NCI-H2227 treated with DMSO at 0.1 percent for 48 hours (cell line): ENCODE data around the gene NUAK2.

ENCODE experiments used
- DNase-seq: peaks from one replicate; lab custom pipeline; 2025; lab: John Stamatoyannopoulos, UW

The NUAK2 gene

DNA sequence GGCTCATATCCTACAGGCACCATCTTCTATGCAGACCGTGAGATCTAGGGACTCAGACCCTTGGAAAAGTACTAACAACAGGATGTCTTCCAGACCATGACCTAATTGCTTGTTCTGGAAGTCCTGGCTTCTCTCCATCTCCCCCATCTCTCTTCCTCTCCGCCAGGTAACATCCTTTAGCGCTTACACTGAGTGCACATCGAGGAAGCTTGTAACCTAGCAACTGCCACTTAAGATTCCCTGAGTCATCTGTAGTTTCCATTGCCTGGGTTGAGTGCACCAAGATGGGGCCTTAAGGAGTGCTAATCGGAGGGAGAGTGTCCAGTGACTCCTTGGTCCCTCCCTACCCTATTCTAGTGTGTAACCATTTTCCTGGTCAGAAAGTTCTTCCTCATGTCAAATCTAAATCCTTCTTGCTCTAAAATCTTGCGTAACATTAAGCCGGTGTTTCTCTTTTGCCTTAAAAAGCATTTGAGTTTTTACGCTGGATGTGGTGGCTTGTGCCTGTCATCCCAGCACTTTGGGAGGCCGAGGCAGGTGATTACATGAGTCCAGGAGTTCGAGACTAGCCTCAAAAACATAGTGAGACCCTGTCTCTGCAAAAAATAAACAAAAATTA, 25.5 kb upstream of the NUAK2 start:
- DNase-seq = peak; percentile 62

- no peak for DNase-seq
Observed at GRCh38 chr1:205345761-205346160, 24.2 kb upstream of the NUAK2 start.

GRCh38 chr1:205344066-205344928, 22.8 kb upstream of the NUAK2 start:
- DNase-seq = peak; percentile 39

- DNase-seq = peak; percentile 41
Observed at GRCh38 chr1:205343431-205344065, 22.0 kb upstream of the NUAK2 start.

GRCh38 chr1:205342986-205343385, 21.4 kb upstream of the NUAK2 start:
- DNase-seq = no peak

DNA sequence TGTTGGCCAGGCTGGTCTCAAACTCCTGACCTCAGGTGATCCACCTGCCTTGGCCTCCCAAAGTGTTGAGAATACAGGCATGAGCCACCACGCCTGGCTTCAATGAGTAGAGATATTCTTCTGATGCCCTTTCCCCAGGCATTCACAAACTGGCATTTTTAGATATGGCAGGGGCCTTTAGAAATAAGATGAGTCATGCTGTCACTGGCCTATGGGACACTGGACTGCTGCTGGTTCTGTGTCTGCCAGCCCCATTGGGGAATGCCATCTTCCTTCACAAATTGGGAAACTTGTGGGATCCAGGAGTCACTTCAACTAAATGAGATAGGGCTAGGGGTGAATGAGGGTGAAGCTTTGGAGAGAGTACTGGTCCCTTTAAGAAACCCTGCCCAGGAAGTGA, 19.1 kb upstream of the NUAK2 start:
- no peak for DNase-seq

DNA sequence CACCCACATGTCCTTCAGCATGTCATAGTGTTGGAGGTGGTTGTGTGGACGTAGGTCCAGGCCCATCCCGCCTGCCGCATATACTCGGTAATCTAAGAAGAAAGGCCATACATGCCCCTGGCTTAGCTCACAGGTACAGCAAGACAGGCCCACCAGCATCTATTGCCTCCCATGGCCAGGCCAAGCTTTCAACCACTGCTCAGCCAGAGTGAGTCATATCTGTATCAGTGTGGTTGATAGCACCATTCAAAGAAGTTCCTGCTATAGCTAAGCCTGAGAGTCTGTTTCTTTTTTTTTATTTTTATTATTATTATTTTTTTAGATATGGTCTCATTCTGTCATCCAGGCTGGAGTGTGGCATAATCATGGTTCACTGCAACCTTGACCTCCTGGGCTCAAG, 18.2 kb upstream of the NUAK2 start:
- no peak for DNase-seq

DNA sequence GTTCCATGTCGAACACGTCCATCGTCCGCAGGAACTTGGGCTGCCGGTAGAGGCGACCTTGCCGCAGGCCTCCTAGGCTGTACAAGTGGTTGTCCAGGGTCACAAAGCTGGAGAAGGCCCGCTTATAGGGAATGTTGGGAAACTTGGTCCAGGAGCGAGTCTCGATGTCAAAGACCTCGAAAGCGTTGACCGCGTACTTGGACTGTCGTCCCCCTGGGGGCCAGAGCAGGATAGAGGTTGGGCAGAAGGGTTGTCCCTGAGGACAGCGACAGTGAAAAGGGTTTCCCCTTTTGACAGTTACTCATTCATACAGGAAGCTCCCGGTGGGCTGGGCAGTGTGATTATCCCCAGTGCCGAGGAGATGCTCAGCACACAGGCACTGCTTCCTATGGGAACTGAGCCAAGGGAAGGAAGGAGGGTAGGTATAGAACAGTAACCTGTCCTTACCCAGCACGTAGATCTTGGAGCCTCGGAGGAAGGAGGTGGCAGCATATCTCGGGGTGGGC, 17.7 kb upstream of the NUAK2 start:
- no peak for DNase-seq

GRCh38 chr1:205338011-205338410, 16.5 kb upstream of the NUAK2 start:
- DNase-seq = no peak

GRCh38 chr1:205337481-205337880, 15.9 kb upstream of the NUAK2 start:
- DNase-seq = no peak

- DNase-seq = peak; percentile 46
Observed at GRCh38 chr1:205335692-205336091, 14.1 kb upstream of the NUAK2 start.

DNA sequence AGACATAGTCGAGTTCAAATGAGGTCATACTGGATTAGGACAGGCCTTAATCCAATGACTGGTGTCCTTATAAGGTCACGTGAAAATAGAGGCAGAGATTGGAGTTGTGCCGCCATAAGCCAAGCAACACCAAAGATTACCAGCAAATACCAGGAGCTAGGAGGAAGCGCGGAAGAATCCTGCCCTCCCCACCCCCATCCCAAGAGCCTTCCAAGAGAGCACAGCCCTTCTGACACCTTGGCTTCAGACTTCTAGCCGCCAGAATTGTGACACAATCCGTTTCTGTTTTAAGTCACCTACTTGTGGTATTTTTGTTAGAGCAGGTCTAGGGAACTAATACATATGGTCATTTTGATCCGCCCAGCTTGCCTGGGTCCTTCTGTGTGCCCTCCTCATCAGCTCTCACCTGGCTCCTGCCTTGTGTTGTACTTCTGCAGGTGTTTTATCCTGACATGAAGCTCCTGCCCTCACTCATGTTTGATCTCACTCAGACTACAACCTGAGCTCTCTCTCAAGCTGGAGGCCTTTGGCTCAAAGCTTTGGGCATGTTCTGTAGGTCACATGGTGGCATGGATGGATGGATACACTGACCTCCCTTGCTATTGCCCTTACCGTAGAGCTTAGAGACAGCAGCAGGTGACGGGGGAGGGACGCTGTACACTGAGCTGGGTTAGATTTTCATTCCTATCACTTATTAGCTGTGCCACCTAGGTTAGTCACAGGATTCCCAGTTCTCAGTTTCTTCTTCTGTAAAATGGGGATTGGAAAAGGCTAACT, 10.7 kb upstream of the NUAK2 start:
- DNase-seq = no peak

DNA sequence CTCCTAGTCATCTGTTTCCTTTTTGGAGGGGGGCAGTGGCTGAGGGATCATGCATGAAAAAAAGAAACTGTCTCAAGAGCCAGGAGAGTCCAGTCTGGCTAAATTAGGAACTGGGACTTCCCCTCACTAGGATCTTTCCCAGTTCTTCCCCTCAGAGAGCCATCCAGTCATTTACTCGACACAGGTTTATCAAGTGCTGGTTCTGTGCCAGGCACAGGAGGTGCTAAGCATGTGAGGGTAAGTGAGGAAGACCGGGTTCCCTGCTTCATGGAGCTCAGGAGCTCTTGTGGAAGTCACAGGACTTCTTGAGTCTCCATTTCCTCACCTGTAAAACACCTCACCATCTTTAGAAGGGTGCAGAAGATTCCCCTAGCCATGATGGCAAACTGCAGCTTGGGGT, 8.6 kb upstream of the NUAK2 start:
- no peak for DNase-seq

DNA sequence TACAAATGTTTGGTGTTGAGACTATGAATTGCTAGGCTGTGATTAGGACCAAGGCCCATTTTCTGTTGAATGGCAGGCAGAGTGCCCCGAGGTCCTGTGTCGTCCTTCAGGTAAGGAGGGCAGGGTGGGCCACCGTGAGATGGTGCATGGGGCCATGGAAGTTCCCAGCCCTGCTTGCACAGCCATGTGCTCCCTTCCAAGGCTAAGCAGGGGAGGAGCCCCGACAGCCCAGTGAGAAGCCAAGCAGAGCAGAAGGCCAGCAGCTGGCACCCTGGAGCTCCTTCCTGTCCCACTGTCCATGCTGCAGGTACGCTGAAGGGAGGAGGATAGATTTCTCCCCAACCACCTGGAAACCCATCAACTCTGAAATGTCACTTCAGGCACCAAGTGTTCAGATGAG, 8.2 kb upstream of the NUAK2 start:
- no peak for DNase-seq

GRCh38 chr1:205328476-205328875, 6.9 kb upstream of the NUAK2 start:
- DNase-seq = no peak

DNA sequence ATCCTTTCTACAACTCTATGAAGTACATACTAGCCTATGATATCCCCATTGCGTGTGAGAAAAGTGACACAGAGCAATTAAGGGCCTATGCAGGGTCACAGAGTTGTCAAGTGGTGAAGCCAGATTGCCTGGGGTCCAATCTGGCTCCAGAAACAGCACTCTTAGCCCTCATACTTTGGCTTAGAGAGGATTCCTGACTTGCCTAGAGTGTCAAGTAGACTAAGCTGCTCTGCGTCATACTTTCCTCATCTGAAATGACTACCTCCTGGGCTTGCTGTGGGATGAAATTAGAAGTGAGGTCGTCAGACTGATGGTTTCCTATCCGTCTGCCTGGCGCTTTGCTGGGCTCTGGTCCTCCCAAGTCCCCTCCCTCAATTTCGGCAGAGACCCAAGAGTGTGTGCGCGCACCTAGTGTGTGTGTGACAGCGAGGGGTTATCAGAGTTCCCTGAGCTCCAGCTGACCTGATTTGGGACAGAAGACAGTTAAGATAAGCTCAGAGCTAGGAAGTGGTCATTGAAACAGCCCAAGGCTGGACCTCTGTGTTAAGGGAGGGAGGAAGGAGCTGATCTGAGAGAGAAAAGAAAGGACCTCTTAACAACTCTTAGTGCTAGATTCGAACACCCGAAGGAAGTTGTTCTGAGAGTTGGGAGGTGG, 5.4 kb upstream of the NUAK2 start:
- DNase-seq = no peak

DNA sequence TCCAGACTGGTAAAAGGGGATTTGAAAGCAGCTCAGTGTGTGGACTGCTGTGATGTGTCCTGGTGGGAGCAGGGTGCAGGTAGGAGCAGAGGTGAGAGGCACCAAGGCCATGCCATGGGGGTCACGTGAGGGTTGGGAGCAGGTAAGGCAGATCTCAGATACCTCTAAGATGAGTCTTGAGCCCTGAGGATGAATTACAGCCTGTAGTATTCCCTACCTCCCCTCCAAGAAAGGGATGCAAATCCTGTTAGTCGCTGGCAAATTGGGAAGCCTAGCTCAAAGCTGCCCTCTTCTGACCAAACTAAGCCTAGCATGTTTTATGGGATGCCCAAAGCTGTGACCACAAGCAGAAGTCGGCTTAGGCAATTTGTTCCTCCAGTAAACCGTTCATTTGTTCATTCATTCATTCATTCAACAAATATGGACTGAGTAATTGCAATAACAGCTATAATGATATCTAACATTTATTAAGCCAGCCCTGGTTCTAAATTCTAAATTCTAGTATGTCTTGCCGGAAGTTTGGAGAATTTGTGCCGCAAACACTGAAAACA, 3.9 kb upstream of the NUAK2 start:
- DNase-seq = peak; percentile 81

DNA sequence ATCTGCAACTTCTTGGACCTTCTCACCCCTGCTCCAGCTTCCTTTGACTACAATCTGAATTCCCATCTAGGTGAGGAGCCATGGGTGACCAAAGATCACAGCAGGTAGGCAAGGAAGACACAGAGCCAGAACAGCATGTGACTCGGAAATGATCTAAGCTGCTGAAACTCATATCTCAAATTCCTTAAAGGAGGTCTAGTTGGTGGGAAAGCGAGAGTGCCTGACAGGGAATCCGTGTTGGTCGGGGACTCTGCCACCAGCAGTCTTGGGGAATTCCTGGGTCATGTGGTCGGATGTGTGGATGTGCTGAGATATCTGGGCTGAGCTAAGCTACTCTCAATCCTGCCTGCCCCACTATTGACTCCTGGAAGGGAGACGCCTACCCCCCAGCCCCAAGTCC, 3.2 kb upstream of the NUAK2 start:
- DNase-seq = no peak

DNA sequence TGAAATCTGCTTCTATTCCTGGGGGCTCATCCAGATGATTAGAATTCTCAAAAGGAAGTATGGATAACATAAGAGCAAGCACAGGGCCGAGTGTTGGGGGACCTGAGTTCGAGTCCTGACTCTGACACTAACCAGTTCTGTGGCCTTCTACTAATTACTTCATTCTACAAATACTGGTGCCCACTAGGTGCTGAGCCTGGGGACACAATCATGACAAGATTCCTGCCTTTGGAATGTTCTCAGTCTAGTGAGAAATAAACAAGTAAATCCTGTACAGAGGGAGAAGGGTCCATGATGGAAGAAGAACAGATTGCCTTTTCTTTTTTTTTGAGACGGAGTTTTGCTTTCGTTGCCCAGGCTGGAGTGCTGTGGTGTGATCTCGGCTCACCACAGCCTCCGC, 2.2 kb upstream of the NUAK2 start:
- no peak for DNase-seq

- no peak for DNase-seq
Observed at GRCh38 chr1:205321959-205322283, 376 bp upstream of the NUAK2 start.
